Adrenal gland (tissue), 19 donors: ENCODE results near the gene CCDC9B. TPM values are rescaled to one million over a fixed set of nuclear protein-coding genes. Genes with fewer than 3 reads are reported as not detected.
A peak's percentile ranks its signal among the peaks of the same experiment; 100 is the strongest.

Experiments
- DNase-seq, 7 donors: peaks; one replicate each; pipeline ENCODE4 v3.0.0-alpha.2; 2019 to 2020
- H3K27ac ChIP-seq, 5 donors: fragments of 200-600 bp; sonication (generic) in 4 of 5; 1 replicate in 3 of 5; 2 replicates in 2 of 5; pipeline versions ENCODE4 v1.5.1 to v1.8.0; 2016 to 2020; ENCODE audit warnings: mild to moderate bottlenecking in 1 of 5
- H3K27me3 ChIP-seq: fragments of 200-600 bp; 2 replicates; pipeline ENCODE4 v1.8.0; 2021
- H3K36me3 ChIP-seq, 2 donors: fragments of 200-600 bp; replicated peaks in 1 of 2; 1 replicate in 1 of 2; 2 replicates in 1 of 2; pipeline versions ENCODE4 v1.5.1 to v1.8.0; 2018 to 2022
- H3K4me1 ChIP-seq, 2 donors: fragments of 200-600 bp; replicated peaks in 1 of 2; 1 replicate in 1 of 2; 2 replicates in 1 of 2; pipeline versions ENCODE4 v1.5.1 to v1.8.0; 2018 to 2021
- H3K4me3 ChIP-seq, 4 donors: fragments of 200-600 bp; sonication (generic) in 3 of 4; one replicate each; pipeline ENCODE4 v1.5.1; 2016 to 2018
- H3K9me3 ChIP-seq, 3 donors: fragments of 200-600 bp; sonication (generic) in 1 of 3; replicated peaks in 1 of 3; 1 replicate in 2 of 3; 2 replicates in 1 of 3; pipeline versions ENCODE4 v1.5.1 to v1.8.0; 2016 to 2021
- POLR2A ChIP-seq, 2 donors: fragments of 450-650 bp; IDR thresholded peaks; one replicate each; pipeline ENCODE4 v1.6.1; 2017; ENCODE audit warnings: antibody characterized with exemption in 2 of 2, mild to moderate bottlenecking in 2 of 2, moderate library complexity in 1 of 2
- WGBS, 4 donors: extraction: QIAGEN DNeasy Blood & Tissue Kit in 2 of 4; methylation state at CpG; one replicate each; pipeline versions ENCODE4 v1.1.5 to v1.1.7; 2013 to 2017; 5-methylcytosine and 5-hydroxymethylcytosine counted together
- intact Hi-C, 2 donors: fragments of 100-400 bp; cut with DNase I; formaldehyde crosslinking; loops; one replicate each; pipeline versions ENCODE4 v1.14.1 to v1.15.0; 2022 to 2023
- long read RNA-seq, 10 donors: library from polyadenylated mRNA in 3 of 10; unstranded in 2 of 10; stranded (forward) in 1 of 10; transcript quantifications; one replicate each; pipeline ENCODE4 v2.0.0 and lab custom pipeline, GENCODE V29; 2021 to 2026
- polyA plus RNA-seq, 3 donors: library from polyadenylated mRNA; stranded (reverse); fragments of 200-250 nt in 2 of 3; fragments of 350-450 nt in 1 of 3; fragmentation: Illumina TruSeq in 1 of 3; extraction: RNeasy Lipid Tissue Mini Kit (QIAGEN cat#74804) in 1 of 3; gene quantifications; one replicate each; pipeline ENCODE4 v1.2.3, GENCODE V29; 2013 to 2014
- total RNA-seq, 9 donors: library from RNA; depleted of rRNA in 4 of 9; stranded (reverse); fragments of >200 nt in 4 of 9; fragments of 120-200 nt in 1 of 9; fragmentation: NEBNext Ultra II Directional in 1 of 9; extraction: Animal tissue kit (Norgen Biotek cat#: 25700) in 1 of 9; gene quantifications; one replicate each; pipeline versions ENCODE4 v1.1.0 to v1.2.4, GENCODE V29; 2013 to 2023
- TF ChIP-seq, protein P1 (sequence below), 6 experiments: fragments of 450-650 bp in 4 of 6; fragments of 200-600 bp in 2 of 6; sonication (generic) in 1 of 6; IDR thresholded peaks; 1 replicate in 5 of 6; 2 replicates in 1 of 6; pipeline versions ENCODE4 v1.5.1 to v1.8.0; 2016 to 2021; ENCODE audit warnings: antibody characterized with exemption in 6 of 6, mild to moderate bottlenecking in 2 of 6, moderate library complexity in 1 of 6
- donor health status: healthy with polysubstance abuse.
- donor health status: Bipolar disorder and iron deficiency.
- donor health status: DM: yes; HTN: yes; CAD: no.
- donor health status: DM: no; HTN: no; CAD: no.
- donor health status: DM: no; HTN: no; CAD: no.
- donor health status: DM: yes; HTN: yes; CAD: no.

Gene CCDC9B
- total RNA-seq (10 to 100 TPM in 7 of 9 donors, 1 to 10 TPM in 1, under 1 TPM in 1; 0.72 to 41.0 (median 11.0) TPM), polyA plus RNA-seq (10 to 100 TPM in 1 of 3 donors, 1 to 10 TPM in 2; 5.3 to 30.4 (median 6.5) TPM)
- long read RNA-seq, donor 1: 0 reads
- long read RNA-seq, donor 2: 0 reads
- long read RNA-seq, donor 3: 0 reads
- long read RNA-seq, donor 4: 0 reads
- long read RNA-seq, donor 5, partial matches to known transcripts: 1 of 4 reads
- long read RNA-seq, donor 5, other reads (novel, unspliced or antisense): 2 of 4 reads
- long read RNA-seq, donor 6, partial matches to known transcripts: 0 of 1 reads
- long read RNA-seq, donor 6, other reads (novel, unspliced or antisense): 0 of 1 reads
- long read RNA-seq, donor 7: 0 reads
- long read RNA-seq, donor 8: 0 reads
- long read RNA-seq, donor 9: 0 reads
- long read RNA-seq, donor 10: 0 reads

DNA sequence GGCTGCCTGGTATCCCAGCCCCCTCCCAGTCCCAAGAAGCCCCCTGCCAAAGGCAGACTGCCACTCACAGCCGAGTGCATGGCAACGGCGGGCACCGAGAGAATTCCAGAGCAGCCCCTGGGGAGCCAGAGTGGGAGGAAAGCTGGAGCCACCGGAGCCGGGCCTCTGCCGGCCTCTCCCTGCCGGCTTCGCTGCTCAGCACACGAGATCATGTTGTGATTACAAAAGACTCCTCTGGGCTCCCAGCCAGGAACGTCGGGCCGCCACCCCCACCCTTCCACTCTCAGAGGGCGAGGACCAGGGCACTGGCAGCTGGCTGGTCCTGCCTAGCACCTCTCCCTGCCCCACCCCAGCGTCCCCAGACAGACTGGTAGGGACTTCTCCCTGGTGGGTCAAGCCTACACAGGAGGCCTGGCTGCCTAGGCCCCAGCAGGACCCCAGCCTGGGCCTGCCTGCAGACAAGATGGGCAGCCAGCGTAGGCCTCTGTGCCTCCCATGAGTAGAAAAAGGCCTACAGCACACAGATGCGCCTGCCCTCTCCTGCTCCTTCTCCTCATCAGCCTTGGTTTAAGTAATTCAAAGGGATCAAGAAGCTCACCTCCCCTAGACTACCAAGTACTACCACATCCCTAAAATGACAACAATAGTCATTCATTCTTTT is at the start of gene CCDC9B:
Gene CCDC9B, minus strand, starts transcription at position 200 of the 661 bp plus-strand sequence. Its CDS starts 120 bp downstream, at position 80.
- Histone ChIP-seq H3K27ac (peak within 1 kb of the TSS; percentile 89 to 96 (median 92)), H3K9me3 (no peaks in the 10 kb centered on the region), H3K27me3 (no peaks in the 10 kb centered on the region), H3K4me3 (peak within 1 kb of the TSS in 2 of 4 donors; percentile 25 to 54), H3K4me1 (peaks cover 31 to 38% of the 10 kb centered on the region in 2 donors), H3K36me3 (no peaks in the 10 kb centered on the region)
- 11 to 20% (median 16%) methylated on average over 11 to 17 of the region's 17 CpGs for WGBS, 4 donors
- peak; percentile 93 to 97 (median 95) for DNase-seq
- TF ChIP-seq POLR2A (IDR thresholded peaks at IDR 0.05): peak; percentile 47 to 91
- TF ChIP-seq, protein P1, sequence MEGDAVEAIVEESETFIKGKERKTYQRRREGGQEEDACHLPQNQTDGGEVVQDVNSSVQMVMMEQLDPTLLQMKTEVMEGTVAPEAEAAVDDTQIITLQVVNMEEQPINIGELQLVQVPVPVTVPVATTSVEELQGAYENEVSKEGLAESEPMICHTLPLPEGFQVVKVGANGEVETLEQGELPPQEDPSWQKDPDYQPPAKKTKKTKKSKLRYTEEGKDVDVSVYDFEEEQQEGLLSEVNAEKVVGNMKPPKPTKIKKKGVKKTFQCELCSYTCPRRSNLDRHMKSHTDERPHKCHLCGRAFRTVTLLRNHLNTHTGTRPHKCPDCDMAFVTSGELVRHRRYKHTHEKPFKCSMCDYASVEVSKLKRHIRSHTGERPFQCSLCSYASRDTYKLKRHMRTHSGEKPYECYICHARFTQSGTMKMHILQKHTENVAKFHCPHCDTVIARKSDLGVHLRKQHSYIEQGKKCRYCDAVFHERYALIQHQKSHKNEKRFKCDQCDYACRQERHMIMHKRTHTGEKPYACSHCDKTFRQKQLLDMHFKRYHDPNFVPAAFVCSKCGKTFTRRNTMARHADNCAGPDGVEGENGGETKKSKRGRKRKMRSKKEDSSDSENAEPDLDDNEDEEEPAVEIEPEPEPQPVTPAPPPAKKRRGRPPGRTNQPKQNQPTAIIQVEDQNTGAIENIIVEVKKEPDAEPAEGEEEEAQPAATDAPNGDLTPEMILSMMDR (IDR thresholded peaks at IDR 0.05): peak in 1 of 6 experiments; percentile 10
- intact Hi-C loops: no loop called here

DNA sequence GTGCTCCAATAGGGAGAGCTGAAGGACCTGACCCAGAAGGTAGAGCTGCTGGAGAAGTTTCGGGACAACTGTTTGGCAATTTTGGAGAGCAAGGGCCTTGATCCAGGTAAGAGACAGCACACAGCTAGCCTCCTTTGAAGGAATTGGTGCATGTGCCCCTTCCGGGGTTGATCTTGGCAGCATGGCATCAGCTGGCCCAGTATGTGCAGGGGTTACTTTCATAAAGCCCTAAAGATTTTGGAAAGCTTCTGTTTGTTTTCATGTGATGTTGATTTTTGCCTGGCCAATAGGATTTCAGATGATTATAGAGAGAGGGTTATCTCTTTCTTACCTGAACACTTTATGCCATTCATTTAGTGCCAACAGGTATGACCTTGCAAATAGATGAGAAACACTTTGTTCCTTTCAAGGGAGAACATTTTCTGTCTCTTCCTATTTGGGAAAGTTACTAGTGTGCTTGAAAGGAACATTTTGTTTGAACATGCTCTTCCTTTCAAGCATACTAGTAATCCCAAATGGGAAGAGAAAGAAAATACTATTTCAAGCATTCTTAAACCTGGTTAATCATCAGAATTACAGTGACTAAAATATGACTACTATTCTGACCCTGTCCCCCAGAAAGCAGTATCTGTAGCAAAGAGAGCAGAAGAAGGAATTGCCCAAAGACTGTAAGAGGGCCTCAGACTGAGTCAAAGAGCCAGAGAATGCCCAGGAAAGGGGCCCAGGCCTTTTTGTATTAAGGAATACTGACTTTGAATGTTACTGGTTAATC is 49.3 kb upstream of the CCDC9B start:
- DNase-seq: no peak
- Histone ChIP-seq H3K36me3 (peaks cover 0 to 22% of the 10 kb centered on the region in 2 donors), H3K4me3 (no peak overlapping the region), H3K9me3 (no peaks in the 10 kb centered on the region), H3K4me1 (peaks cover 6 to 12% of the 10 kb centered on the region in 2 donors), H3K27me3 (no peaks in the 10 kb centered on the region), H3K27ac (peak overlapping the region in 3 of 5 donors; percentile 75 to 84 (median 77))
- WGBS, 4 donors: 91 to 97% (median 95%) methylated on average over 2 of the region's 2 CpGs
- intact Hi-C loops: no loop called here
- TF ChIP-seq, protein P1 (IDR thresholded peaks at IDR 0.05): no peak
- TF ChIP-seq POLR2A (IDR thresholded peaks at IDR 0.05): no peak

DNA sequence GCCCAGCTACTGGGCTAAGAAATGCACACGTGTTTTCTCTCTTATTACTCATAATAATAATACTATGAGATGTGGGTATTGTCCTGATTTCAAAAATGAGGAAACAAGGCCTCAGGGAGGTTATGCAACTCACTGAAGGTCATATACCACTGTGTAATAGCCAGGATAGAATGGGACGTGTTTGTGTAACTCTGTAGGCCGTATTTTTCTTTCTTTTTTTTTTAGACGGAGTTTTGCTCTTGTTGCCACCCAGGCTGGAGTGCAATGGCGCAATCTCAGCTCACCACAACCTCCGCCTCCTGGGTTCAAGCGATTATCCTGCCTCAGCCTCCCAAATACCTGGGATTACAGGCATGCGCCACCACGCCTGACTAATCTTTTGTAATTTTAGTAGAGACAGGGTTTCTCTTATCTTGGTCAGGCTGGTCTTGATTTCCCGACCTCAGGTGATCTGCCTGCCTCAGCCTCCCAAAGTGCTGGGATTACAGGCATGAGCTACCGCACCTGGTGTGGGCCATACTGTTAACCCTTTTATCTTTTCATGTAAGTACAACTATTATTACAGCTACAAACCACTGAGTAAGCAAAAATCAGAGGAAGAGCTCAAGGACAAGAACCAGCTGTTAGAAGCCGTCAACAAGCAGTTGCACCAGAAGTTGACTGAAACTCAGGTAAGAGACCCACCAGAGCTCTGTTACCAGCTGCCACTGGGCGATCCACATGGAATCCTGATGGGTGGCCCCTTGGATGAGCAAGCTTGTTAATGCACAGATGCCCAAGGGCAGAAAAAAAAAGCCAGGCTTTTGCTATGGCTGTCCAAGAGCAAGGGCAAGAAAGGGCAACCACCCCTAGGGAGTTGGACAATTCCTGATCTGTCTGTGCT is 48.4 kb upstream of the CCDC9B start:
- intact Hi-C loops: no loop called here
- peaks cover 0 to 22% of the 10 kb centered on the region in 2 donors for H3K36me3 ChIP-seq
- H3K27me3 ChIP-seq: no peaks in the 10 kb centered on the region
- TF ChIP-seq, protein P1 (IDR thresholded peaks at IDR 0.05): no peak
- TF ChIP-seq POLR2A (IDR thresholded peaks at IDR 0.05): no peak
- DNase-seq: peak; percentile 35 to 69 (median 59)
- no peaks in the 10 kb centered on the region for H3K9me3 ChIP-seq
- H3K4me3 ChIP-seq: no peak overlapping the region
- peak overlapping the region; percentile 52 to 84 (median 75) for H3K27ac ChIP-seq
- peaks cover 6 to 12% of the 10 kb centered on the region in 2 donors for H3K4me1 ChIP-seq
- WGBS, 4 donors: 55 to 64% (median 60%) methylated on average over 13 of the region's 13 CpGs
